Adrenal gland (tissue), 5 donors: ENCODE measurements around the gene KCNK13.

Source experiments
- CTCF ChIP-seq, 6 experiments: fragments of 450-650 bp in 4 of 6; fragments of 200-600 bp in 2 of 6; sonication (generic) in 1 of 6; IDR thresholded peaks; 1 replicate in 5 of 6; 2 replicates in 1 of 6; pipeline versions ENCODE4 v1.5.1 to v1.8.0; 2016 to 2021; ENCODE audit warnings: antibody characterized with exemption in 6 of 6, mild to moderate bottlenecking in 2 of 6, moderate library complexity in 1 of 6
- POLR2A ChIP-seq, 2 donors: fragments of 450-650 bp; IDR thresholded peaks; one replicate each; pipeline ENCODE4 v1.6.1; 2017; ENCODE audit warnings: antibody characterized with exemption in 2 of 2, mild to moderate bottlenecking in 2 of 2, moderate library complexity in 1 of 2
- donor health status: DM: no; HTN: no; CAD: no.

- TF ChIP-seq POLR2A (IDR thresholded peaks at IDR 0.05) (no peak), CTCF (IDR thresholded peaks at IDR 0.05) (no peak)
Observed at GRCh38 chr14:90040411-90040810, 21.4 kb upstream of the KCNK13 start.
